CD14-positive monocyte (primary cell): ENCODE data around the gene NR3C1. TPM values are rescaled to one million over a fixed set of nuclear protein-coding genes. Genes with fewer than 3 reads are reported as not detected.

Experiments
- DNase-seq, 3 donors: peaks; one replicate each; pipeline ENCODE4 v3.0.0-alpha.2; 2011 to 2022
- H2AFZ ChIP-seq: 2 replicates; pipeline ENCODE4 v1.6.0; 2012; ENCODE audit warnings: mild to moderate bottlenecking, low read depth, low read length, inconsistent platforms; ENCODE audit not compliant: insufficient read depth, poor library complexity, severe bottlenecking
- H3K27ac ChIP-seq, 2 donors: 1 replicate in 1 of 2; 2 replicates in 1 of 2; pipeline ENCODE4 v1.5.1; 2012 to 2013; ENCODE audit warnings: low read length in 2 of 2, control low read depth in 1 of 2, inconsistent platforms in 1 of 2, low read depth in 1 of 2, mild to moderate bottlenecking in 1 of 2
- H3K27me3 ChIP-seq, 2 donors: one replicate each; pipeline versions ENCODE4 v1.6.0 to v1.6.1; 2011 to 2013; ENCODE audit warnings: low read length in 2 of 2; ENCODE audit not compliant: control insufficient read depth in 2 of 2, insufficient read depth in 2 of 2
- H3K36me3 ChIP-seq, 2 donors: replicated peaks in 1 of 2; 1 replicate in 1 of 2; 2 replicates in 1 of 2; pipeline versions ENCODE4 v1.5.1 to v1.6.1; 2012 to 2013; ENCODE audit warnings: low read length in 2 of 2, control low read depth in 1 of 2, inconsistent platforms in 1 of 2, mild to moderate bottlenecking in 1 of 2; ENCODE audit not compliant: insufficient read depth in 2 of 2, control insufficient read depth in 1 of 2
- H3K4me1 ChIP-seq, 2 donors: 1 replicate in 1 of 2; 2 replicates in 1 of 2; pipeline versions ENCODE4 v1.5.1 to v1.6.1; 2012 to 2013; ENCODE audit warnings: low read length in 2 of 2, control low read depth in 1 of 2, inconsistent platforms in 1 of 2, mild to moderate bottlenecking in 1 of 2, moderate library complexity in 1 of 2; ENCODE audit not compliant: insufficient read depth in 2 of 2, control insufficient read depth in 1 of 2
- H3K4me2 ChIP-seq: replicated peaks from 2 replicates; pipeline ENCODE3; 2012; ENCODE audit warnings: low read length, moderate library complexity, mild to moderate bottlenecking; ENCODE audit not compliant: poor library complexity, severe bottlenecking; ENCODE audit errors: extremely low read depth
- H3K4me3 ChIP-seq, 3 experiments: fragments of 200-600 bp in 1 of 3; sonication (generic) in 1 of 3; replicated peaks in 1 of 3; 1 replicate in 2 of 3; 2 replicates in 1 of 3; pipeline ENCODE4 v1.5.1; 2011 to 2013; ENCODE audit warnings: low read length in 3 of 3, mild to moderate bottlenecking in 3 of 3, control low read depth in 2 of 3, low read depth in 2 of 3, inconsistent platforms in 1 of 3, moderate library complexity in 1 of 3
- H3K79me2 ChIP-seq: 2 replicates; pipeline ENCODE4 v1.6.0; 2012; ENCODE audit warnings: mild to moderate bottlenecking, control low read depth, inconsistent platforms, low read length, moderate library complexity; ENCODE audit not compliant: insufficient read depth
- H3K9ac ChIP-seq: 2 replicates; pipeline ENCODE4 v1.6.0; 2017; ENCODE audit warnings: low read length, mild to moderate bottlenecking; ENCODE audit not compliant: insufficient read depth, poor library complexity, severe bottlenecking
- H3K9me3 ChIP-seq, 2 donors: replicated peaks in 1 of 2; 1 replicate in 1 of 2; 2 replicates in 1 of 2; pipeline versions ENCODE4 v1.5.1 to v1.6.1; 2012 to 2013; ENCODE audit warnings: low read length in 2 of 2, control low read depth in 1 of 2; ENCODE audit not compliant: control insufficient read depth in 1 of 2, insufficient read depth in 1 of 2
- H4K20me1 ChIP-seq: 2 replicates; pipeline ENCODE4 v1.6.0; 2012; ENCODE audit warnings: mild to moderate bottlenecking, low read length, control low read depth, moderate library complexity; ENCODE audit not compliant: insufficient read depth
- H3K27ac Mint-ChIP-seq, 7 donors: one replicate each; pipeline ENCODE4 v1.8.0; 2020; ENCODE audit warnings: mild to moderate bottlenecking in 7 of 7, mixed read lengths in 7 of 7, moderate library complexity in 6 of 7, inconsistent platforms in 2 of 7
- H3K27me3 Mint-ChIP-seq, 3 donors: one replicate each; pipeline ENCODE4 v1.8.0; 2021 to 2022; ENCODE audit warnings: low read depth in 3 of 3, mild to moderate bottlenecking in 3 of 3, mixed read lengths in 3 of 3, moderate library complexity in 3 of 3, inconsistent platforms in 1 of 3
- H3K36me3 Mint-ChIP-seq, 2 donors: one replicate each; pipeline ENCODE4 v1.8.0; 2020; ENCODE audit warnings: mixed read lengths in 2 of 2, inconsistent platforms in 1 of 2, mild to moderate bottlenecking in 1 of 2
- H3K4me1 Mint-ChIP-seq: one replicate; pipeline ENCODE4 v1.8.0; 2020; ENCODE audit warnings: mild to moderate bottlenecking, mixed read lengths
- H3K4me3 Mint-ChIP-seq, 2 donors: one replicate each; pipeline ENCODE4 v1.8.0; 2020; ENCODE audit warnings: mild to moderate bottlenecking in 2 of 2, mixed read lengths in 2 of 2, moderate library complexity in 1 of 2
- H3K9me3 Mint-ChIP-seq, 7 donors: one replicate each; pipeline ENCODE4 v1.8.0; 2020 to 2022; ENCODE audit warnings: mixed read lengths in 7 of 7, mild to moderate bottlenecking in 6 of 7, moderate library complexity in 6 of 7, inconsistent platforms in 2 of 7
- CTCF ChIP-seq: fragments of 200-600 bp; IDR thresholded peaks from one replicate; pipeline ENCODE4 v1.8.0; 2022; ENCODE audit warnings: antibody characterized with exemption, mild to moderate bottlenecking
- WGBS: methylation state at CpG from one replicate; pipeline ENCODE4 v1.1.5; 2013; ENCODE audit warnings: missing lambda C conversion rate; ENCODE audit not compliant: insufficient coverage; 5-methylcytosine and 5-hydroxymethylcytosine counted together
- intact Hi-C, 2 donors: fragments of 100-400 bp; cut with micrococcal nuclease; formaldehyde crosslinking; loops; one replicate each; pipeline versions ENCODE4 v1.15.0 to v1.15.1; 2023
- polyA plus RNA-seq, 3 donors: library from polyadenylated mRNA; depleted of rRNA in 1 of 3; unstranded in 2 of 3; stranded (reverse) in 1 of 3; fragments of 300-500 nt in 2 of 3; fragments of >200 nt in 1 of 3; fragmentation: Illumina TruSeq in 2 of 3; gene quantifications; 1 replicate in 2 of 3; 2 replicates in 1 of 3; pipeline ENCODE4 v1.2.3, GENCODE V29; 2012 to 2021

The NR3C1 gene
- polyA plus RNA-seq, 3 donors, result 25.4 to 82.8 (median 75.1) TPM

GRCh38 chr5:143443330-143443729, 39.8 kb upstream of the NR3C1 start:
- H3K4me1 Mint-ChIP-seq, result peaks cover 21% of the 10 kb centered on the region
- Histone ChIP-seq H3K27me3 (no peaks in the 10 kb centered on the region), H3K4me2 (no peak overlapping the region), H3K9ac (no peak overlapping the region), H3K9me3 (no peaks in the 10 kb centered on the region), H3K4me1 (peaks cover 10 to 11% of the 10 kb centered on the region in 2 donors), H3K4me3 (no peak overlapping the region), H3K36me3 (no peaks in the 10 kb centered on the region), H3K79me2 (no peaks in the 10 kb centered on the region), H4K20me1 (no peaks in the 10 kb centered on the region), H2AFZ (no peak overlapping the region), H3K27ac (no peak overlapping the region)
- no peak overlapping the region for H3K4me3 Mint-ChIP-seq
- intact Hi-C loops, result no loop called here
- H3K36me3 Mint-ChIP-seq, result no peaks in the 10 kb centered on the region
- DNase-seq, result no peak
- peaks cover 0 to 2% (median 0%) of the 10 kb centered on the region in 7 donors for H3K9me3 Mint-ChIP-seq
- whole genome bisulfite sequencing, result 100% methylated on average over 1 of the region's 1 CpG
- peaks cover 0 to 2% (median 0%) of the 10 kb centered on the region in 3 donors for H3K27me3 Mint-ChIP-seq
- H3K27ac Mint-ChIP-seq, result peak overlapping the region in 1 of 7 donors; percentile 9
- no peak for TF ChIP-seq CTCF

GRCh38 chr5:143442385-143442784, 38.9 kb upstream of the NR3C1 start:
- Histone ChIP-seq H4K20me1 (no peaks in the 10 kb centered on the region), H3K4me1 (peaks cover 10 to 11% of the 10 kb centered on the region in 2 donors), H3K4me3 (no peak overlapping the region), H3K4me2 (no peak overlapping the region), H3K9ac (no peak overlapping the region), H3K79me2 (no peaks in the 10 kb centered on the region), H3K27me3 (no peaks in the 10 kb centered on the region), H3K36me3 (no peaks in the 10 kb centered on the region), H3K9me3 (no peaks in the 10 kb centered on the region), H2AFZ (no peak overlapping the region), H3K27ac (no peak overlapping the region)
- intact Hi-C loops, result no loop called here
- Mint-ChIP-seq H3K4me1 (peaks cover 26% of the 10 kb centered on the region), H3K9me3 (peaks cover 0 to 3% (median 0%) of the 10 kb centered on the region in 7 donors), H3K4me3 (no peak overlapping the region), H3K36me3 (no peaks in the 10 kb centered on the region), H3K27ac (no peak overlapping the region), H3K27me3 (peaks cover 0 to 2% (median 0%) of the 10 kb centered on the region in 3 donors)
- 100% methylated on average over 2 of the region's 2 CpGs for WGBS
- no peak for DNase-seq
- TF ChIP-seq CTCF, result no peak
